Right atrium auricular region (tissue), 2 donors: ENCODE data around the gene PAFAH1B2. TPM values are rescaled to one million over a fixed set of nuclear protein-coding genes. Genes with fewer than 3 reads are reported as not detected.
A peak's percentile ranks its signal among the peaks of the same experiment; 100 is the strongest.

ENCODE experiments used
- DNase-seq: peaks from one replicate; pipeline ENCODE4 v3.0.0-alpha.2; 2019; ENCODE audit warnings: low spot score
- H3K27ac ChIP-seq, 2 donors: fragments of 200-600 bp; sonication (generic); 1 replicate in 1 of 2; 2 replicates in 1 of 2; pipeline ENCODE4 v1.5.1; 2016 to 2019
- H3K27me3 ChIP-seq, 2 donors: fragments of 200-600 bp; sonication (generic); one replicate each; pipeline versions ENCODE4 v1.5.1 to v1.6.0; 2017 to 2019
- H3K36me3 ChIP-seq: fragments of 200-600 bp; sonication (generic); one replicate; pipeline ENCODE4 v1.5.1; 2016
- H3K4me1 ChIP-seq, 2 donors: fragments of 200-600 bp; sonication (generic); one replicate each; pipeline versions ENCODE4 v1.5.1 to v1.6.0; 2017 to 2019
- H3K4me3 ChIP-seq, 2 donors: fragments of 200-600 bp; sonication (generic); 1 replicate in 1 of 2; 2 replicates in 1 of 2; pipeline ENCODE4 v1.5.1; 2017 to 2019; ENCODE audit warnings: mild to moderate bottlenecking in 1 of 2, moderate library complexity in 1 of 2
- H3K9me3 ChIP-seq, 2 donors: fragments of 200-600 bp; sonication (generic); one replicate each; pipeline ENCODE4 v1.5.1; 2019
- total RNA-seq, 2 donors: library from RNA; depleted of rRNA; stranded (reverse); fragments of >200 nt; gene quantifications; one replicate each; pipeline ENCODE4 v1.1.0, GENCODE V29; 2016
- TF ChIP-seq, protein P1 (sequence below), 2 donors: fragments of 200-600 bp; sonication (generic); IDR thresholded peaks; one replicate each; pipeline ENCODE4 v1.5.1; 2019; ENCODE audit warnings: antibody characterized with exemption in 2 of 2

Gene PAFAH1B2
- total RNA-seq, 2 donors from 2014 or later: 41.1 to 65.8 TPM

DNA sequence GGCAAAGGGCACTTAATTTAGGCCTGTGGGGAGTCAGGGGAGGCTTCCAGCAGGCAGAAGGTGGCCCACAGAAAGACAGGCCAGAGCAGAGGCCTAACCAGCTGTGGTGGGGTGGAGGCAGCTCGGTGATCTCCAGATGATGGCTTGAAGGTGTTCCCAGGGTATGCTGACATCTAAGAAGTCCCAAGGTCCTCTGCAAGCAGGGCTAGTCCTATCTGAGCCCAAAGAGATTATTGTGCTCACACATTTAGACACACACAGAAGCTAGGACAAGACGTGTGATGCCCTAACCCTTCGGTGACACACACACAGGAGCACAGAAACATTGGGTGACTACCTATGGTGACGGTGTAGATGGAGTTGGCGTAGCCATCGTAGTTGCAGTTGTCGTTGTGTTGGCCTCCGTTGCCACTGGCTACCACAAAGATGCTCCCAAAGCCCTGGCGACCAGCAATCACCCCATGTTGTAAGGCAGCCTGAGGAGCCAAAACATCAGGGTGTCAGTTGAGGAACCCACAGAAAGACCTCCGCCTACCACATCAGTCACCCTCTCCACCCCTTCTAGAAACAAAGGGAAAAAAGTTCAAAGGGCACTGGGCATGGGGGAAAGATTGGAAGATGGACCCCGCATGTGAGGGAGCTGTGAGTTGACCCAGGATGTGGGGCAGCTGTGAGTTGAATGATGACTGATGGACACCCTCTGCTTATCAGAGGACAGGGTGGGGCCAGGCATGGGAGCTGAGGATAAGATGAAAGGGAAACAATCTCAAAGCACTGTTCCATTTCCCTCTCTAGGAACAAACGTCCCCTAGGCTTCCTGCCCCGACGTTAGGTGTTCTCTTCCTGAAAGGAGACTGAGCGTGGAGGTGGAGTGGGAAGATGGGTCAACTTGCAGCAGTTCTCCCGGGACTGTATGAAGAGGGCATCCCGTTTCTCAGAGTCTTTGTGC lies 79.9 kb downstream of the PAFAH1B2 start:
- TF ChIP-seq, protein P1, sequence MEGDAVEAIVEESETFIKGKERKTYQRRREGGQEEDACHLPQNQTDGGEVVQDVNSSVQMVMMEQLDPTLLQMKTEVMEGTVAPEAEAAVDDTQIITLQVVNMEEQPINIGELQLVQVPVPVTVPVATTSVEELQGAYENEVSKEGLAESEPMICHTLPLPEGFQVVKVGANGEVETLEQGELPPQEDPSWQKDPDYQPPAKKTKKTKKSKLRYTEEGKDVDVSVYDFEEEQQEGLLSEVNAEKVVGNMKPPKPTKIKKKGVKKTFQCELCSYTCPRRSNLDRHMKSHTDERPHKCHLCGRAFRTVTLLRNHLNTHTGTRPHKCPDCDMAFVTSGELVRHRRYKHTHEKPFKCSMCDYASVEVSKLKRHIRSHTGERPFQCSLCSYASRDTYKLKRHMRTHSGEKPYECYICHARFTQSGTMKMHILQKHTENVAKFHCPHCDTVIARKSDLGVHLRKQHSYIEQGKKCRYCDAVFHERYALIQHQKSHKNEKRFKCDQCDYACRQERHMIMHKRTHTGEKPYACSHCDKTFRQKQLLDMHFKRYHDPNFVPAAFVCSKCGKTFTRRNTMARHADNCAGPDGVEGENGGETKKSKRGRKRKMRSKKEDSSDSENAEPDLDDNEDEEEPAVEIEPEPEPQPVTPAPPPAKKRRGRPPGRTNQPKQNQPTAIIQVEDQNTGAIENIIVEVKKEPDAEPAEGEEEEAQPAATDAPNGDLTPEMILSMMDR (IDR thresholded peaks at IDR 0.05): no peak
- DNase-seq: no peak
- Histone ChIP-seq H3K9me3 (no peaks in the 10 kb centered on the region), H3K27me3 (no peaks in the 10 kb centered on the region), H3K4me1 (peaks cover 0 to 41% of the 10 kb centered on the region in 2 donors), H3K27ac (peak overlapping the region; percentile 22 to 84), H3K4me3 (no peak overlapping the region), H3K36me3 (peaks cover 62% of the 10 kb centered on the region)

DNA sequence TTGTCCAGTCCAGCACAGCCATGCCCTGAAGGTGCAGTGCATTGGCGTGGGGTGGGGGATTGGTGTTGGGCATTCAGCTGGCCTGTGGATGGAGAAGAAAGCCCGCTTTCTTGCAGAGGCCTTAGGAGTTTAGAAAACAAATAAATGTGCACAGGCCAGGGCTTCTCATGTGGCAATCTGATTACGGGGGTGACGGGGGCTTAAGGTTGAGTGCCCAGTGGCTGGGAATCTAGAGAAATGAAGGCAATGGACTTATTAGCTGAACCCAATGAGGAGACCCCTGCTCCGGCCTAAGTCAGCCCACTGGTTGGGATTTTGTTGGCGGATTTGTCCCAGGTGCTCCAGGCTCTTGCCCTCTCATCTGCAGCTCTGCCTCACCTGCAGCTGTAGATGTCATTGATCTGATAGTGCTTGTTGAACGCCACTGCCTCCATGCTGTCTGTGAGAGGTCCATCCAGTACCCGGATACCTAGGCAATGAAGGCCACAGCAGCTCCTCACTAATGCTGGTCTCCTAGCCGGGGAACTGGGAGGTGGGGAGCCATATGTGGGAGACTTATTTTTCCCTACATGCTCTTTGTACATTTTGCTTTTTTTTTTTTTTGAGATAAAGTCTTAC lies 81.6 kb downstream of the PAFAH1B2 start:
- Histone ChIP-seq H3K27ac (peak overlapping the region in 1 of 2 donors; percentile 16), H3K27me3 (no peaks in the 10 kb centered on the region), H3K4me1 (peaks cover 0 to 31% of the 10 kb centered on the region in 2 donors), H3K9me3 (no peaks in the 10 kb centered on the region), H3K36me3 (peaks cover 64% of the 10 kb centered on the region), H3K4me3 (no peak overlapping the region)
- TF ChIP-seq, protein P1 (IDR thresholded peaks at IDR 0.05): no peak
- DNase-seq: no peak

Other genes with a start within 250 kb of the PAFAH1B2 start
- 10 to 100 TPM; 27.0 to 40.1 TPM for gene SIK3, start 45.9 kb upstream of the PAFAH1B2 start, total RNA-seq
- 10 to 100 TPM; 19.1 to 33.0 TPM for gene SIDT2, start 34.5 kb downstream of the PAFAH1B2 start, total RNA-seq
- 1,000 to 10,000 TPM in 1 of 2 donors, 100 to 1,000 TPM in 1; 442 to 1,859 TPM for gene TAGLN, start 55.1 kb downstream of the PAFAH1B2 start, total RNA-seq
- gene PCSK7, start 87.8 kb downstream of the PAFAH1B2 start, total RNA-seq: 10 to 100 TPM; 25.3 to 32.8 TPM
- gene RNF214, start 88.4 kb downstream of the PAFAH1B2 start, total RNA-seq: 10 to 100 TPM; 11.0 to 11.5 TPM
- 1 to 10 TPM; 7.5 to 9.0 TPM for gene BACE1-AS, start 147.1 kb downstream of the PAFAH1B2 start, total RNA-seq
- gene BACE1, start 172.0 kb downstream of the PAFAH1B2 start, total RNA-seq: 10 to 100 TPM; 11.9 to 20.3 TPM
- 1 to 10 TPM; 3.3 to 7.6 TPM for gene CEP164, start 183.6 kb downstream of the PAFAH1B2 start, total RNA-seq